ENCODE data around the gene KCNMA1. TPM values are rescaled to one million over a fixed set of nuclear protein-coding genes. Genes with fewer than 3 reads are reported as not detected.

The KCNMA1 gene
- total and polyA plus RNA-seq, 10 of the 15 experiments (the other 5 are each of a cell fraction or from before 2014, with no cell fraction given), result 8.5 to 77.0 (median 21.3) TPM

GRCh38 chr10:77363210-77363609 lies 274.4 kb downstream of the KCNMA1 start (continued):
- TF ChIP-seq PAX8 (IDR thresholded peaks at IDR 0.05) (no peak), SPI1 (IDR thresholded peaks at IDR 0.05; ENCODE audit: borderline replicate concordance, insufficient read depth, low read depth, low read length) (no peak)
- TF ChIP-seq, protein P1, sequence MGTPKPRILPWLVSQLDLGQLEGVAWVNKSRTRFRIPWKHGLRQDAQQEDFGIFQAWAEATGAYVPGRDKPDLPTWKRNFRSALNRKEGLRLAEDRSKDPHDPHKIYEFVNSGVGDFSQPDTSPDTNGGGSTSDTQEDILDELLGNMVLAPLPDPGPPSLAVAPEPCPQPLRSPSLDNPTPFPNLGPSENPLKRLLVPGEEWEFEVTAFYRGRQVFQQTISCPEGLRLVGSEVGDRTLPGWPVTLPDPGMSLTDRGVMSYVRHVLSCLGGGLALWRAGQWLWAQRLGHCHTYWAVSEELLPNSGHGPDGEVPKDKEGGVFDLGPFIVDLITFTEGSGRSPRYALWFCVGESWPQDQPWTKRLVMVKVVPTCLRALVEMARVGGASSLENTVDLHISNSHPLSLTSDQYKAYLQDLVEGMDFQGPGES (IDR thresholded peaks at IDR 0.05), result no peak

DNA sequence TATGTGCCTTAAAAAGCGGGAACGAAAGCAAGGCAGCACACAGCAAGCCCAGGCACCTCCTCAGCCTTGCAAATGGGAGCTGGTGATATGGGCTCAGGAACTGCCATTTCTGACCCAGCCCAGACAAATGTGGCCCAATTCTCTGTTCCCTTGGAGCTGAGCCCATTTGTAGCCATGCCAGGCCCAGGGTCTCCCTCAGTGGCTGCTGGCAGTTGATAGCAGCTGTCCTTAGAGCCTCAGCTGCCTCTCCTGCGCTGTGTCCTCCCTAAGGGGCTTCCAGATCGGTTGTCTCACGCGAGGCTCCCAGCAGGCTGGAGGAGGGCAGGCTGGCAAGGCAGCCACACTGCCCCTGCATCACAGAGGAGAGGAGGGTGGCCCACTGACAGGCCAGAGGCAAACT lies 275.8 kb downstream of the KCNMA1 start:
- Histone ChIP-seq H3K4me1 (ENCODE audit: control insufficient read depth, insufficient read depth, low read length) (no peaks in the 10 kb centered on the region), H4K20me1 (ENCODE audit: control insufficient read depth, insufficient read depth) (no peaks in the 10 kb centered on the region), H3K4me3 (no peak overlapping the region), H3K4me2 (ENCODE audit: control insufficient read depth, insufficient read depth) (no peak overlapping the region), H3K36me3 (ENCODE audit: control insufficient read depth in 2 of 2, insufficient read depth in 2 of 2, low read length in 1 of 2) (no peaks in the 10 kb centered on the region), H3K27me3 (replicated peaks in 1 of 2; ENCODE audit: control insufficient read depth in 2 of 2, insufficient read depth in 2 of 2, low read length in 1 of 2) (no peaks in the 10 kb centered on the region), H2AFZ (ENCODE audit: control insufficient read depth, low read depth, low read length) (no peak overlapping the region), H3K9me3 (replicated peaks; ENCODE audit: control insufficient read depth, insufficient read depth, low read length) (no peaks in the 10 kb centered on the region), H3K9ac (ENCODE audit: control insufficient read depth, insufficient read depth, low read length) (no peak overlapping the region), H3K79me2 (ENCODE audit: control insufficient read depth, insufficient read depth, low read length) (no peaks in the 10 kb centered on the region), H3K27ac (ENCODE audit: control insufficient read depth, insufficient read depth) (no peak overlapping the region)
- intact Hi-C loops (cut with micrococcal nuclease; ENCODE audit: unreplicated experiment) (no loop called here), in situ Hi-C loops (cut with MboI) (no loop called here)
- BruUV-seq (replicated peaks), result no TSS peak
- DNase-seq (ENCODE audit: low read depth, low spot score) (no peak), ATAC-seq (no peak), FAIRE-seq (no peak)
- POLR2A ChIA-PET, result no interaction called here
- RAD21 ChIA-PET (ENCODE audit: unreplicated experiment), result no interaction called here
- WGBS (ENCODE audit: insufficient coverage, insufficient replicate concordance, low lambda C conversion rate, missing lambda C conversion rate), result 25% methylated on average over 6 of the region's 6 CpGs
- SMC1A ChIA-PET (ENCODE audit: uncharacterized antibody, unreplicated experiment), result no interaction called here
- CTCF ChIA-PET, result interaction anchor here (1.2 kb wide), 2 partner anchors 9 to 153 kb away, joined by 3 read pairs; no protein-coding TSS in a partner anchor
- TF ChIP-seq USF2 (IDR thresholded peaks at IDR 0.05; ENCODE audit: borderline replicate concordance, low read depth, low read length) (no peak), CEBPB (IDR thresholded peaks at IDR 0.05; ENCODE audit: borderline replicate concordance in 1 of 2, low read depth in 2 of 2, low read length in 2 of 2) (no peak), PAX8 (IDR thresholded peaks at IDR 0.05) (no peak), ZBTB33 (IDR thresholded peaks at IDR 0.05) (no peak), SIX5 (IDR thresholded peaks at IDR 0.05; ENCODE audit: low read depth, low read length, severe bottlenecking) (no peak), RBBP5 (conservative IDR thresholded peaks at IDR 0.05) (no peak), YY1 (IDR thresholded peaks at IDR 0.05; ENCODE audit: low read depth, low read length) (no peak)
